Lung (tissue), 12 donors: ENCODE results near the gene RAVER1. TPM values are rescaled to one million over a fixed set of nuclear protein-coding genes. Genes with fewer than 3 reads are reported as not detected.
"Not testable (repeated sequence)": the region's sequence is repeated elsewhere in the genome, so short reads cannot be mapped to it uniquely, and the experiment has no call there.

Source experiments
- ATAC-seq: fragments of 200-7000 bp; cut with Tn5 transposase; one replicate; pipeline ENCODE4 v1.9.1; 2020; ENCODE audit warnings: moderate number of reproducible peaks; ENCODE audit not compliant: insufficient read depth, low FRiP score
- DNase-seq, 3 donors: peaks; one replicate each; pipeline ENCODE4 v3.0.0-alpha.2; 2013 to 2017
- H3K27ac ChIP-seq, 2 donors: one replicate each; pipeline ENCODE4 v1.5.1; 2013; ENCODE audit warnings: mild to moderate bottlenecking in 2 of 2, moderate library complexity in 2 of 2, control low read depth in 1 of 2, inconsistent platforms in 1 of 2, low read depth in 1 of 2, low read length in 1 of 2
- H3K27me3 ChIP-seq, 3 donors: one replicate each; pipeline ENCODE4 v1.5.1; 2013; ENCODE audit warnings: low read length in 2 of 3; ENCODE audit not compliant: control insufficient read depth in 3 of 3, insufficient read depth in 3 of 3
- H3K36me3 ChIP-seq, 4 donors: one replicate each; pipeline ENCODE4 v1.5.1; 2013; ENCODE audit warnings: low read length in 4 of 4, mild to moderate bottlenecking in 1 of 4, moderate library complexity in 1 of 4; ENCODE audit not compliant: control insufficient read depth in 4 of 4, insufficient read depth in 4 of 4
- H3K4me1 ChIP-seq, 5 donors: one replicate each; pipeline ENCODE4 v1.5.1; 2013; ENCODE audit warnings: low read length in 5 of 5, mild to moderate bottlenecking in 2 of 5, moderate library complexity in 1 of 5; ENCODE audit not compliant: control insufficient read depth in 5 of 5, insufficient read depth in 5 of 5
- H3K4me3 ChIP-seq: one replicate; pipeline ENCODE4 v1.5.1; 2013; ENCODE audit warnings: mild to moderate bottlenecking, control low read depth, moderate library complexity
- H3K9ac ChIP-seq, 2 donors: one replicate each; pipeline ENCODE4 v1.5.1; 2013; ENCODE audit warnings: low read length in 2 of 2, control low read depth in 1 of 2; ENCODE audit not compliant: insufficient read depth in 1 of 2
- H3K9me3 ChIP-seq, 4 donors: one replicate each; pipeline ENCODE4 v1.5.1; 2013; ENCODE audit warnings: low read length in 3 of 4, mild to moderate bottlenecking in 1 of 4, moderate library complexity in 1 of 4; ENCODE audit not compliant: control insufficient read depth in 4 of 4, insufficient read depth in 3 of 4
- CTCF ChIP-seq: IDR thresholded peaks from 2 replicates; pipeline ENCODE4 v1.5.1; 2012; ENCODE audit warnings: mild to moderate bottlenecking; ENCODE audit errors: control extremely low read depth, extremely low read depth
- WGBS, 2 donors: extraction: QIAGEN DNeasy Blood & Tissue Kit; methylation state at CpG; one replicate each; pipeline ENCODE4 v1.1.7; 2013; 5-methylcytosine and 5-hydroxymethylcytosine counted together
- polyA plus RNA-seq, 2 donors: library from polyadenylated mRNA; stranded (reverse); fragments of 200-250 nt; gene quantifications; one replicate each; pipeline ENCODE4 v1.2.1, GENCODE V29; 2013
- total RNA-seq, 2 donors: library from RNA; depleted of rRNA in 1 of 2; stranded (reverse); fragments of >200 nt in 1 of 2; gene quantifications; one replicate each; pipeline ENCODE4 v1.2.1, GENCODE V29; 2014 to 2021
- donor health status: control.
- donor health status: control.
- donor health status: Bipolar disorder and iron deficiency.
- donor health status: healthy.
- donor health status: DM: yes; HTN: yes; CAD: no.

The RAVER1 gene
- total and polyA plus RNA-seq, 4 donors = 10.5 to 46.1 (median 19.4) TPM

GRCh38 chr19:10339380-10339960 is 6.1 kb upstream of the RAVER1 start, which contains the start of gene ICAM3:
Gene ICAM3, minus strand, starts transcription at chr19:10339624. Its CDS starts 10 bp downstream, at chr19:10339614.
- no peak for TF ChIP-seq CTCF
- H3K27ac ChIP-seq = no peak within 1 kb of the TSS
- no peaks in the 10 kb centered on the region for H3K27me3 ChIP-seq
- ATAC-seq = no peak
- H3K4me1 ChIP-seq = peaks cover 0 to 7% (median 0%) of the 10 kb centered on the region in 5 donors
- no peak within 1 kb of the TSS for H3K9ac ChIP-seq
- no peaks in the 10 kb centered on the region for H3K36me3 ChIP-seq
- no peak for DNase-seq
- WGBS, 2 donors = 17 to 40% methylated on average over 14 of the region's 14 CpGs
- no peak within 1 kb of the TSS for H3K4me3 ChIP-seq
- no peaks in the 10 kb centered on the region for H3K9me3 ChIP-seq

- H3K36me3 ChIP-seq = no peaks in the 10 kb centered on the region
- H3K9me3 ChIP-seq = no peaks in the 10 kb centered on the region
- no peak overlapping the region for H3K27ac ChIP-seq
- DNase-seq = no peak
- 63 to 76% methylated on average over 6 of the region's 6 CpGs for WGBS, 2 donors
- no peaks in the 10 kb centered on the region for H3K27me3 ChIP-seq
- peaks cover 0 to 12% (median 2%) of the 10 kb centered on the region in 5 donors for H3K4me1 ChIP-seq
- TF ChIP-seq CTCF = no peak
- ATAC-seq = no peak
- no peak overlapping the region for H3K9ac ChIP-seq
- no peak overlapping the region for H3K4me3 ChIP-seq
These were observed 5.6 kb upstream of the RAVER1 start for GRCh38 chr19:10338940-10339339.

GRCh38 chr19:10336725-10337124 is 3.4 kb upstream of the RAVER1 start:
- WGBS, 2 donors = 97 to 99% methylated on average over 9 of the region's 9 CpGs
- not testable (repeated sequence) for H3K9ac ChIP-seq, H3K27me3 ChIP-seq, ATAC-seq, H3K9me3 ChIP-seq, H3K36me3 ChIP-seq, H3K27ac ChIP-seq, DNase-seq, H3K4me3 ChIP-seq
- H3K4me1 ChIP-seq = peaks cover 0 to 25% (median 9%) of the 10 kb centered on the region in 5 donors

GRCh38 chr19:10335352-10335985 is 2.1 kb upstream of the RAVER1 start:
- ATAC-seq (no peak), DNase-seq (peak in 1 of 3 donors; percentile 4)
- Histone ChIP-seq H3K27me3 (no peaks in the 10 kb centered on the region), H3K27ac (peak overlapping the region in 1 of 2 donors; percentile 32), H3K4me3 (no peak overlapping the region), H3K4me1 (peaks cover 0 to 25% (median 9%) of the 10 kb centered on the region in 5 donors), H3K9ac (no peak overlapping the region), H3K9me3 (no peaks in the 10 kb centered on the region), H3K36me3 (peaks cover 0 to 2% (median under 1%) of the 10 kb centered on the region in 4 donors)
- 66 to 80% methylated on average over 26 of the region's 26 CpGs for WGBS, 2 donors
- TF ChIP-seq CTCF = no peak
